GM21447 (cell line): Measurements from ENCODE around the gene RXFP1.

Experiments used
- ATAC-seq: cut with Tn5 transposase; IDR thresholded peaks from one replicate; pipeline ENCODE4 v1.9.1; 2021; ENCODE audit not compliant: unreplicated experiment

Gene RXFP1

GRCh38 chr4:158669310-158669709 is 147.6 kb downstream of the RXFP1 start:
- ATAC-seq: no peak

DNA sequence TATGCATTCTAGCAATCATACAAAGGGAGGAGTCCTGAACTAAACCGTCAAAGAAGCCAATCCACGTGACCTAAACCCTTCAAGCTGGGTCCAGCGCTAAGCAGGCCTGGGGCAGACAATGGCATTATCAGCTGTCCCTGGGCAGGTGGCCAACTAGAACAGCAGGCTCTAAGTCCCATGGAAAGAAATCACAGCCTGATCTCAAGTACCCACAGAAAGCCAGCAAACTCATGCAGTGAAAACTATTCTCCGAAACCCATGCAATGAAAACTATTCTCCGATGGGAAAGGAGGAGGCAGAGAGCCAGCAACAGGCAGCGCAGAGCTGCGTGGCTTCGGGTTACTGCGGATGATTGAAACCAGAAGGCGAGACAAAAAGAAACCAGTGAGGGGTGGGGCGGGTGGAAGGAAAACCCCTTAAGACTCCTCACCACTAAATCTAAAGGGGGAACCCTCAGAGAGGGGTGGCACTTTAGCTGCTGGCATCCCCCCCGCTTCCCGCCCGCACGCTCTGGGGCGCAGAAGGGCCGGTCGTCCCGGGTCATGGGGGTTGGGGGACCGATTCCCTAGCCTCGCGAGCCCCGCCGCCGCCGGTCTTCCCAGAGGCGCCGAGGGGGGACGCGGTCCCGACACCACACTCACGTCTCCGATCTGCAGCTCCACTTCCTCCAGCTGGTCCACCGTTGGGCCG is 149.4 kb downstream of the RXFP1 start:
- ATAC-seq: peak; percentile 30

DNA sequence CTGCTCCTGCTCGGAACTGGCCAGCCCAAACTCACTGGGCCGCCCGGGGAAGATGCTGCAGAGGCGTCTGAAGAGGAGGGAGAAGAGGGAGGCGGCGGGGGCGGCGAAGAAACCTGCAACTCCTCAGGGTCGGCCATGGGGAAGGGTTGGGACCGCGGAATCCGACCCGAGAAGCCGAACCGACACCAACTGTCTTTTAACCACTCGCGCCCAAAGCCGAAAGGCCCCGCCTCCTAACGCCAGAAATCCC is 149.9 kb downstream of the RXFP1 start, which contains the start of gene C4orf46:
Gene C4orf46, minus strand, starts transcription at position 223 of the 250 bp plus-strand sequence. Its CDS starts 86 bp downstream, at position 137.
- no peak for ATAC-seq

DNA sequence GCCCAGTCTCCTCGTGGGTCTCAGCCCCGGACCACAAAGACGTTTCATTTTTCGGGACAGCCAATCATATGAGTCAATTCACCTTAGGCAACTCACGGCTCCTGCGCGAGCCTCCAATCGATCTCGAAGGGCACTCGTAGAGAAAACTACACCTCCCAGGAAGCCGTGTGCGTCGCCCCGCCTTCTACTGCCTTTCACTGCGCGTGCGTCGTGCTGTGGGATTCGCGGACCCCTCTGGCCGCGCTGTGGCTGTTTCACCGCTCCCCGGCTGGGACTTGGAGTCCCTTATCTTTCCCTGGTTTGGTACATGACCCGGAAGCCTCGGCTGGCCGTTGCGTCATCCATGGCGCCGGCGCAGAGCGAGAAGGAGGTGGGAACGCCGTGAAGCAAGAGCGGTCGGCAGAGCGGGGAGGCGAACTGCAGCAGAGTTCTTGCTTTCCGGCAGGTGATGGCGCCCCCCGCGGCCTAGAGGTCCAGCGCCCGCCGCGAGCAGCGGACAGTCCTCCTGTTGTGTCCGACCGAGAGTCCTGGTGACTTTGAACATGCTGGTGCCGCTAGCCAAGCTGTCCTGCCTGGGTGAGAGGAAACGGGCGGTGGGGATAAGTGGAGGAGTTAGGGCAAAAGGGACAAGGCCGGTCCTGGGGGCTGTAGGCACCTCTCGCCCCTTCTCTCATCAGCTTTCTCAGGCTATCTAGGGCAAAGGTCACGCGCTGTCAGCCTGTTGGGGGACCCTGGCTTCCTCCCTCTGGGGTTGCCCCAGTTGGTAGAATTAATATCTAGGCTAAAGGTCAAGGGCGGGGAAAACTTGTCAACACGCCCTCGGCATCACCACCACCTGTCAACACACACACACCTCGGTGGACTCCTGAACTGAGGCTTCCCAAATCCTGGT is 150.5 kb downstream of the RXFP1 start, which contains the start of gene ETFDH:
Gene ETFDH, plus strand, starts transcription at position 382 of the 892 bp plus-strand sequence. Its CDS starts 161 bp downstream, at position 543.
- ATAC-seq: peak; percentile 87

- no peak for ATAC-seq
Measured at GRCh38 chr4:158673633-158674032, 152.0 kb downstream of the RXFP1 start.

- ATAC-seq: no peak
Measured at GRCh38 chr4:158676076-158676475, 154.4 kb downstream of the RXFP1 start.

- no peak for ATAC-seq
Measured at GRCh38 chr4:158678767-158679166, 157.1 kb downstream of the RXFP1 start.

GRCh38 chr4:158681629-158682028 is 159.9 kb downstream of the RXFP1 start:
- ATAC-seq: no peak

- no peak for ATAC-seq
Measured at GRCh38 chr4:158682066-158682465, 160.4 kb downstream of the RXFP1 start.

DNA sequence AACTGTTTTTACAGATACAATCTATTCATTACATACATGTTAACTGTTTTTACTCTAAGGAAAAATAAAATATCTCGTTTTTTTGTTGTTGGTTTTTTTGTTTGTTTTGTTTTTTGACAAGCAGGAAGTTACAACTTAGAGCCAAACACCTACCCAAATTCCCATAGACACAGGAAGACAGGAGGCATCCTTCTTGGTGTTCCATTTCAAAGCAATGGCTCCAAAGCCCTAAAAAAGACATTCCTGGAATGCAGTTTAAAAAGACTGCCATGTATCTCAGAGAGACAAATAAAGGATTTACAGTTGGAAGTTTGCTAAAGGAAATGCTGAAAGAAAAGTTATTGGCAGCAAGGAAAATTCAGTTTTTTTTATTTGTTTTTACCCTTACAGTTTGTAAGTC is 167.1 kb downstream of the RXFP1 start:
- no peak for ATAC-seq
